HEK293 (cell line): ENCODE data around the gene PPP1CA.

Experiments used
- AEBP2 ChIP-seq: fragments of 450-650 bp; formaldehyde crosslinking; IDR thresholded peaks from 2 replicates; pipeline ENCODE4 v1.5.1; 2016; ENCODE audit warnings: missing biosample characterization, missing genetic modification characterization, borderline replicate concordance
- BCL11A ChIP-seq: fragments of 450-650 bp; formaldehyde crosslinking; IDR thresholded peaks from 2 replicates; pipeline ENCODE4 v1.5.1; 2016; ENCODE audit warnings: low read depth, missing biosample characterization, missing genetic modification characterization
- CTCF ChIP-seq: fragments of 450-650 bp; formaldehyde crosslinking; IDR thresholded peaks from 2 replicates; pipeline ENCODE4 v1.5.1; 2016; ENCODE audit warnings: missing biosample characterization, missing genetic modification characterization
- GFI1B ChIP-seq: fragments of 450-650 bp; formaldehyde crosslinking; IDR thresholded peaks from 2 replicates; pipeline ENCODE4 v1.5.1; 2016; ENCODE audit warnings: missing biosample characterization, missing genetic modification characterization
- GLI4 ChIP-seq: fragments of 450-650 bp; formaldehyde crosslinking; IDR thresholded peaks from 2 replicates; pipeline ENCODE4 v1.5.1; 2016; ENCODE audit warnings: missing biosample characterization, missing genetic modification characterization
- HOXD13 ChIP-seq: sonication (generic); formaldehyde crosslinking; IDR thresholded peaks from 2 replicates; pipeline ENCODE4 v1.8.0; 2022; ENCODE audit warnings: missing genetic modification reagents, borderline replicate concordance
- IKZF3 ChIP-seq: fragments of 450-650 bp; IDR thresholded peaks from 2 replicates; pipeline ENCODE4 v1.5.0; 2018; ENCODE audit warnings: missing biosample characterization, mild to moderate bottlenecking, missing genetic modification characterization, moderate library complexity
- KLF10 ChIP-seq: fragments of 450-650 bp; IDR thresholded peaks from 2 replicates; pipeline ENCODE4 v1.5.1; 2018; ENCODE audit warnings: missing biosample characterization, mild to moderate bottlenecking, missing genetic modification characterization
- KLF16 ChIP-seq: fragments of 450-650 bp; formaldehyde crosslinking; IDR thresholded peaks from 2 replicates; pipeline ENCODE4 v1.5.1; 2017; ENCODE audit warnings: missing biosample characterization, missing genetic modification characterization
- PRDM2 ChIP-seq: fragments of 450-650 bp; formaldehyde crosslinking; IDR thresholded peaks from 2 replicates; pipeline ENCODE4 v1.5.1; 2016; ENCODE audit warnings: missing biosample characterization, missing genetic modification characterization, borderline replicate concordance
- TRIM28 ChIP-seq: IDR thresholded peaks from 2 replicates; pipeline ENCODE4 v1.6.1; 2011; ENCODE audit warnings: low read length, control low read depth, borderline replicate concordance
- ZBTB44 ChIP-seq: fragments of 450-650 bp; IDR thresholded peaks from 2 replicates; pipeline ENCODE4 v1.5.1; 2018; ENCODE audit warnings: missing biosample characterization, mild to moderate bottlenecking, missing genetic modification characterization
- ZFP3 ChIP-seq: fragments of 450-650 bp; formaldehyde crosslinking; IDR thresholded peaks from 2 replicates; pipeline ENCODE4 v1.5.1; 2016; ENCODE audit warnings: low read depth, missing biosample characterization, missing genetic modification characterization
- ZIC2 ChIP-seq: fragments of 450-650 bp; formaldehyde crosslinking; IDR thresholded peaks from 2 replicates; pipeline ENCODE4 v1.5.1; 2016; ENCODE audit warnings: missing biosample characterization, missing genetic modification characterization
- ZNF121 ChIP-seq: fragments of 450-650 bp; formaldehyde crosslinking; IDR thresholded peaks from 2 replicates; pipeline ENCODE4 v1.5.1; 2016; ENCODE audit warnings: missing biosample characterization, missing genetic modification characterization
- ZNF157 ChIP-seq: fragments of 450-650 bp; formaldehyde crosslinking; IDR thresholded peaks from 2 replicates; pipeline ENCODE4 v1.5.1; 2016; ENCODE audit warnings: missing biosample characterization, missing genetic modification characterization
- ZNF175 ChIP-seq: fragments of 450-650 bp; formaldehyde crosslinking; IDR thresholded peaks from 2 replicates; pipeline ENCODE4 v1.5.1; 2016; ENCODE audit warnings: missing biosample characterization, missing genetic modification characterization
- ZNF248 ChIP-seq: fragments of 450-650 bp; formaldehyde crosslinking; IDR thresholded peaks from 2 replicates; pipeline ENCODE4 v1.5.1; 2017; ENCODE audit warnings: missing biosample characterization, missing genetic modification characterization
- ZNF274 ChIP-seq, 2 experiments: fragments of 200-500 bp in 1 of 2; fragments of 450-650 bp in 1 of 2; sonication (Bioruptor generic) in 1 of 2; formaldehyde crosslinking in 1 of 2; IDR thresholded peaks; 2 replicates each; pipeline versions ENCODE4 v1.5.1 to v1.6.1; 2014 to 2016; ENCODE audit warnings: borderline replicate concordance in 1 of 2, inconsistent platforms in 1 of 2, low read length in 1 of 2, missing biosample characterization in 1 of 2, missing genetic modification characterization in 1 of 2
- ZNF350 ChIP-seq: fragments of 450-650 bp; formaldehyde crosslinking; IDR thresholded peaks from 2 replicates; pipeline ENCODE4 v1.5.0; 2017; ENCODE audit warnings: missing biosample characterization, mild to moderate bottlenecking, missing genetic modification characterization
- ZNF433 ChIP-seq: fragments of 450-650 bp; formaldehyde crosslinking; IDR thresholded peaks from 2 replicates; pipeline ENCODE4 v1.5.1; 2016; ENCODE audit warnings: missing biosample characterization, missing genetic modification characterization, low read depth
- ZNF529 ChIP-seq: fragments of 450-650 bp; formaldehyde crosslinking; IDR thresholded peaks from 2 replicates; pipeline ENCODE4 v1.5.1; 2017; ENCODE audit warnings: missing genetic modification characterization, missing biosample characterization; ENCODE audit not compliant: insufficient replicate concordance
- ZNF561 ChIP-seq: fragments of 450-650 bp; IDR thresholded peaks from 2 replicates; pipeline ENCODE4 v1.5.1; 2018; ENCODE audit warnings: missing biosample characterization, missing genetic modification characterization, borderline replicate concordance
- ZNF610 ChIP-seq: fragments of 450-650 bp; formaldehyde crosslinking; IDR thresholded peaks from 2 replicates; pipeline ENCODE4 v1.5.1; 2016; ENCODE audit warnings: missing biosample characterization, missing genetic modification characterization, borderline replicate concordance
- ZNF664 ChIP-seq: fragments of 450-650 bp; formaldehyde crosslinking; IDR thresholded peaks from 2 replicates; pipeline ENCODE4 v1.5.1; 2016; ENCODE audit warnings: missing biosample characterization, missing genetic modification characterization
- ZNF677 ChIP-seq: fragments of 450-650 bp; IDR thresholded peaks from 2 replicates; pipeline ENCODE4 v1.5.0; 2018; ENCODE audit warnings: missing biosample characterization, mild to moderate bottlenecking, missing genetic modification characterization, moderate library complexity
- ZNF747 ChIP-seq: fragments of 450-650 bp; formaldehyde crosslinking; IDR thresholded peaks from 2 replicates; pipeline ENCODE4 v1.5.1; 2016; ENCODE audit warnings: missing biosample characterization, missing genetic modification characterization
- ZSCAN4 ChIP-seq: fragments of 450-650 bp; formaldehyde crosslinking; IDR thresholded peaks from 2 replicates; pipeline ENCODE4 v1.5.1; 2017; ENCODE audit warnings: missing biosample characterization, missing genetic modification characterization

The PPP1CA gene

GRCh38 chr11:67373648-67374570, 27.7 kb downstream of the PPP1CA start (continued):
- TF ChIP-seq ZNF433 (tag by site-specific recombination) (no peak), ZNF248 (no peak), ZBTB44 (tag by site-specific recombination) (no peak), ZNF350 (tag by site-specific recombination) (no peak), GFI1B (tag by site-specific recombination) (no peak), ZNF664 (tag by site-specific recombination) (no peak), ZSCAN4 (tag by site-specific recombination) (no peak), ZIC2 (tag by site-specific recombination) (peak; percentile 47; the same call in 1 of the 2 replicates), ZNF274 (IDR thresholded peaks at IDR 0.05; ENCODE audit: low read length) (no peak), ZNF274 (tag by site-specific recombination; IDR thresholded peaks at IDR 0.05; ENCODE audit: borderline replicate concordance) (no peak), BCL11A (tag by site-specific recombination) (no peak), GLI4 (tag by site-specific recombination) (no peak), ZNF121 (no peak), AEBP2 (no peak), ZFP3 (tag by site-specific recombination) (no peak), KLF10 (tag by site-specific recombination) (no peak), ZNF175 (tag by site-specific recombination) (no peak), TRIM28 (no peak), CTCF (tag by site-specific recombination) (peak; percentile 43; the same call in 1 of the 2 replicates), ZNF677 (tag by site-specific recombination) (no peak), PRDM2 (no peak), ZNF610 (no peak), ZNF747 (tag by site-specific recombination) (no peak), ZNF561 (tag by site-specific recombination) (no peak), HOXD13 (no peak), ZNF157 (tag by site-specific recombination) (no peak), IKZF3 (tag by site-specific recombination) (no peak), ZNF529 (tag by site-specific recombination) (no peak), KLF16 (tag by site-specific recombination) (no peak)
